Stimulated activated CD4-positive, alpha-beta T cell treated with anti-CD3 and anti-CD28 coated beads, Interleukin-15, amount 100 ng/mL, for 24 hours (primary cell): Measurements from ENCODE around the gene SOX5.

Source experiments
- DNase-seq: peaks from one replicate; pipeline ENCODE4 v3.0.0-alpha.2; 2020

Gene SOX5

DNA sequence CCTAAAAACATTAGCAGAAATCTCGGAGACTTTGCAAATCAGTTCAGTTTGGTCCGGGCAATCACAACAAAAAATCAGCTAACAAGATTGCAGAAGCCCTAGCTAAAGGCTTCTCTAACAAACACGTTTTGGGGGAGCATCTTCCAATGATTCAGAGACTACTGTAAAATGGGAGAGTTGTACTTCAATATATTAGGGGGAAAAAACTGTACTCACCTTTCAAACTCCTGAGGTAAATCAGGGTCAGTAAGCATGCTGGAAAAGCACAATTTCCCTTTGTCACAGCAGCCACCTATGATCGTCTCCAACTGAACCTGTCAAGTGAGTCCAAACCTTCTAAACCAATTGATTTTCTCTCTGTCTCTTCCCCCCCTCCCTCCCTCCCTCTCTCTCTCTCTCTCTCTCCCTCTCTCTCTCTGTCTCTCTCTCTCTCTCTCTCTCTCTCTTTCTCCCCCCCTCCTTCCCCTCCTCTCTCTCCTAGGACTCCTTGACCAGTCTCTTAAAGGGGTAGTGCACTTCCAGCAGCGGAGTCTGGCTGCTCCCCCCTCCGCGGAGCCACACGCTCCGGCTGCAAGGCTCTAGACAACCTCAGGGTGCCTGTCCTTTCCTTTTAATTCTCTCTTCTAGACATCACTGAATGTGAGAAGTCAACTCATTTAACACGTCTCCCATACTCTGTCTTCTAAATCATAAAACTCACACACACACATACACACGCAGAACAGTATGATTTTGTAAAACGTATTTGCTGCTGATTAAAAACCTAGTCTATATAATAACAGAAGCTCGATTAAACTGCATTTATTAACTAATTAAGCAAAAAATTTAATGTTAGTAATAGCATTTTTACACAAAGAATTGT is at the start of gene SOX5:
TSS of gene SOX5 (minus strand) at position 323 of the 862 bp plus-strand sequence. CDS start at position 254, 69 bp downstream.
- DNase-seq: no peak

DNA sequence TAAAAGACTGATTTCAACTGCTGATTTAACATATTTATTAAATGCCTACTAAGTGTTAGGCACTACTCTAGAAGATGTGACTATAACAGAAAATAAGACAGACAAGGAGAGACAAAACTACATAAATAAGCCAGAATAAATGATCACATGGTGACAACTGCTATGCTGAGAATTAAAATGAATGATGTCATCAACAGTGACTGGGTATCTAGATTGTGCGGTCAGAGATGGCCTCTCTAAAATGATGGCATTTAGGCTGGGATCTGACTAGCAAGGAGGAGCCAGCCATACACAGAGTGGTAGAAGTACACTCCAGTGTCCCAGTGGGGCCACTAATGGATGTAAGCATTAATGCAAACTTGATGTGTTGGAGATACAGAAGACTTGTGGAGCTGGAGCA is 37.6 kb upstream of the SOX5 start:
- no peak for DNase-seq

DNA sequence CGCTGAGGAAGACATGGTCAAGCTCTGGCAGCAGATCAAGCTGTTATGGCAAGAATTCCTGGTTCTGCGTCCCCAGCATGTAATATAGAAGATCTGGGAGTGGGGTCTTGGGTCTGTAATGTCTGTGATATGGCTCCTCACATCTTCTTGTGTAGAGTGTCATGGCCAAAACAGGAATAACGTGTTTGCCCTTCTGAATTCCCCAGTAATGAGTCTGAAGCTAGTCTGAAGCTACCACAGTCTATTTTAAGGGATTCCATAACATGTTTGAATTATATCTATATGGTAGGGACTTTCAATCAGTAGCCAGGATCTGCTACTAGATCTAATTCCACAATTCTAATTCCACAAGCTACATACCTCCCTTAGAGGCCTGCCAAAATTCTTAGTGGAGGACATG is 31.4 kb upstream of the SOX5 start:
- no peak for DNase-seq

DNA sequence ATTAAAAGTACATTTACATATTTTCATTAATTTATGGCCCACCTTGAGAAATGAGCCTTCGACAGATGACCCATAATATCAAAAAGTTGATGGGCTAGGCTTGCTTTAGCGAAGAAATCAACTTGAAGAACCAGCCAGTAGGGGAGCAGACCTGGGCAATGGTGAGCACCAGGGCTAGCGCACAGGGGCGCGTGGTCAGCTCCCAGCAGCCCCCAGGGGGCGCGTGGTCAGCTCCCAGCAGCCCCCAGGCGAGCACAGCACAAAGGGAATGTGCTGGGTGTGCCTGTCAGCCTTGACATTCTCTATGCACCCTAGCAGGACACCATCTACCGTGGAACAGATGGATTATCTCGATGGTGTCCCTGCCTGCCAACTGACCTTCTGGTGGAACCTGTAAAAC is 15.3 kb upstream of the SOX5 start:
- no peak for DNase-seq

DNA sequence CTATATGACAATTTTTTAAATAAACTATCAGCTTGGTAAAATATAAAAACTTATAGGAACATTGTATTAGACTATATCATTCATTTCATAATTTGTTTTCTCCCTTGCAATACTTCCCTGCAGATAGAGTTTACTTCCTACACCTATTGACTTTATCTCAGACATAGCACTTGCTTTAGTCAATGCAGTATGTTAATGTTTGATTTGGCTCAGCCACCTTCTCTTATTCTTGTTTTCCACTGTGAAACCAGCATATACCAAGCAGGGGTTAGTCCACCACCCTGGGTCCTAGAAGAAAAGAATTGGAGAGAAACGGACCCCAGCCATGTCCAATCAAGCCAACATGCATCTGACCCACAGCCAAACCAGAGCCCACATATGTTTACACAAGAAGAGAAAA is 10.4 kb upstream of the SOX5 start:
- no peak for DNase-seq

DNA sequence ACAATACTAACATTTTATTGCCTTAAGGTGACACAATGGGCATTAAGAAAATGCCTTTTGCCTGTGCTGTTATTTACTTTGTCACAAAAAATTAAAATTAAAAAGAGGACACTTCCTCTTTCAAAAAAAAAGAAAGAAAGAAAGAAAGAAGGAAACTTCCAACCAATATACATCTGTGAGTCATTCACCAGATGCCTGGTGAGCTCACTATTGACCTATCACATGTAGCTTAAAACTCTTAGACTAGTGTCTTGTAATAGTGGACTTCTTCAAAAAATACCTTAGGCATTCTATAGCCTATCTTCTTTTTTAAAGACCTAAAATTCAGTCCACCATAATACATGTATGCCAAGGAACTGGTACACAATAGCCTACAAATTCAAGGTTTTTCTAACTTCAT is 4.9 kb upstream of the SOX5 start:
- no peak for DNase-seq

DNA sequence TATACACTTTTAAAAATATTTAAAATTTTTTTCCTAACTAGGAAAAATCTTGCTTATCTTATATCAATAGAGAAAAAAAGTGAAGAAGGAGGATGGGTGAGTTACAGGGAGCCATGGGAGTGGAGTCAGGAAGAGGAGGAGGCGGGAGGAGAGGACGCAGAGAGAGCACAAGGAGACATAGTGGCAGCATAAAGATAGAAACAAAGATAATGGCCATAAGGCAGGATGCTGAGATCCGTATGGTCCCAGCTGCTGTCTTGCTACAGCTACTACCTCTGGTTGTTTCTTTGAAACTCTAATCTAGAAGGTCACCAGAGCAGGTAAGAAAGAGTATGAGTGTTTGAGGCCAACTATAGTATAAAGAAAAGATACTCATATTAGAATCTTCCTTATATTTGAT is 2.6 kb upstream of the SOX5 start:
- DNase-seq: no peak

DNA sequence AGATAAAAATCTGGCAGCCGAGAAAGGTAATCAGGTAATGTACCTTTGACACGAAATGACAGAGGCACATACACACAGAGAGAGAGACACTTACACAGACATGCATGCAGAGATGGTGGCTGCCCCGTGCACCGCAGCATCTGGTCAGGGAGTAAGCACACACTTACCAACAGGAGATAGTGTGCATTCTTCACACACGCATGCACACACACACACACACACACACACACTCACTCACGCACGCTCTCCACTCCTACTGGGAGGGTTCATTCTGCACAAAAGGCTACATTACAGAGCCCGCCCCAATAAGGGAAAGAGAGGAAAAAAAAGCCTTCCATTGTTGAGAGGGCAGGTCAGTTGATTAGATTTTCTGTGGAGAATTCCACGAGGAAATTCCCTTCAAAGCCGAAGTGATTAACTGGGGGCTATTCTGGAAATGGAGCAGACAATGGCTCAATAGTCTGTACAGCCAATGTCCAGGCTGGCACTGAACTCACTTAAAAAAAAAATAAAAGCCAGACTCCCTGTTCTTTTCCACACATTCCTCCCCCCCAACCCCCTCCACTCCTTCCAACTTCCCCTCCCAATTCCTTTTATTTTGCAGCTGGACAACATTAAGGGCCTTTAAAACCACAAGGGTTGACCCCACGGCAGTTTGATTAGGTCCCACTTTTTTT is 1.4 kb upstream of the SOX5 start:
- DNase-seq: no peak

DNA sequence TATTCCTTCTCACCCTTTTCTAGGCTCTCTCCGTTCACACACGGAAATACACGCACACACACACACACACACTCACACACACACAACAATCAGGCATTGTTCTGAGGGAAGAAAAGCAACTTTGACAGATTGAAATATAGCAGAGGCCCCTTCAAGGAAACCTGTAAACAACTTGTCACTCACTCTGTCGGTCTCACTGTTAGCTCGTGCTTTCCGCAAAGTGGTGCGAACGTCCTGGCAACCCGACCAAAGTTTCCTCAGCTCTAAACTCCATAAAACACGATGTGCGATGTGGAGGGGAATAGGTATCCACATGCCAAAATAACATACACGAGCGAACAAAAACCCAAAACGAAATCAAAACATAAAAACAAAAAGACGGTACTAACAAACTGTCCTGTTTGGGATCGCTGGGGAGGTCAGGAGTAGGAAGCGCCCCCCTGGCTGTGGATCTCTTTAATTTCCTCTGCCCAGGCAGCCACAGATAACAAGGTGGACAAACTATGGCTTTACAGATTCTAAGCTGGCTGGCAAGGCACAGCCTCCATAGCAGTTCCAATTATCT is 822 bp upstream of the SOX5 start:
- DNase-seq: no peak

DNA sequence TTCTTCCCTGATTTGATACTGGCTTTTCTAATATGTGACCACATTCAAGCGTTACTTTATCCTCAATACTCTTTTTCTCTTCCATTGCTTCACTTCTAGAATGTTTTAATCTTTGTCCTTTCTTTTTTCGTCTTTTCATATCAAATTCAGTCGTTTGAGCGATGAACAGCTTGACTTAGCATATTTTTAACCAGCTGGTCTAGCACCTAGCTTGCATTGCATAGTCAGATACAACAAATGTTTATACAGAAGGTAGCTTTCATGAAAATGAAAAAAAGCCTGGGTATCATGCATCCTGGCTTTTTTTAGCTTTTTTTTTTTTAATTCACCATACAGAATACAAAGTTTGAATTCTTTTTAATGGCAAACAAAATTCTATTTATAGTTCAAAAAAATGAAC is 1.2 kb downstream of the SOX5 start:
- DNase-seq: no peak

DNA sequence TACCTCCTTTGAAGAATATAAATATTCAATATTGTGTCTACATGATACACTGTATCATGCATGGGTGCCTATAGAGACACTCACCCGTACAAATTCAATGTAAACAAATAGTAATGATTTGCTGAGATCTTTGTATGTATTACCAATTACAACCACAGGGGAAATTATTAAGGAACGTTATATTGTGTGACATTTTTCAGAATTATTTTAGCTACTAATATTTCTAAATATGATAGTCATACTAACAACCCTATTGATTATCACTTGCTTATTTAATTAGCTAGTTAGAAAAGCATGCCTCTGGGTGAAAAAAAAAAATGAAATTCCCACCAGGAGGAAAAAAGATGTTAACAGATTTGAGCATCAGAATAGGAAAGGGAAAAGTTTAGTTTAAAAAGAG is 2.1 kb downstream of the SOX5 start:
- DNase-seq: no peak

DNA sequence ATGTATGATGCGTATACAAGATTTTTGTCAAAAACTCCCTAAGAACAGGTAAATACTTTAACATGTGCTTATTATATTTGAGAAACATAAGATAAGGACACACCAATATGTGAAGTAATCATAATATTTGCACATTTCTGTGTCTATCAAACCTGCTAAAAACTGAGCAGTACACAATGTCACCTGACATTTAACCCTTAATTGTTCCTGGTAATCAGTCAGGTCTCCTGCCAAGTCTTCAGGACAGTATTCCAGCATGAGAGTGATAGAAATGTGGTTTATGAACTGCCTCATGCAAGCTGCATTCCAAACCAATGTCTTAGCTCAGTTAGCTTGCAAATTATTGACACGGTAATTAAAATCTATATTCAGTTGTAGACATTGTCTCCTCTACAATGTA is 4.2 kb downstream of the SOX5 start:
- DNase-seq: no peak

DNA sequence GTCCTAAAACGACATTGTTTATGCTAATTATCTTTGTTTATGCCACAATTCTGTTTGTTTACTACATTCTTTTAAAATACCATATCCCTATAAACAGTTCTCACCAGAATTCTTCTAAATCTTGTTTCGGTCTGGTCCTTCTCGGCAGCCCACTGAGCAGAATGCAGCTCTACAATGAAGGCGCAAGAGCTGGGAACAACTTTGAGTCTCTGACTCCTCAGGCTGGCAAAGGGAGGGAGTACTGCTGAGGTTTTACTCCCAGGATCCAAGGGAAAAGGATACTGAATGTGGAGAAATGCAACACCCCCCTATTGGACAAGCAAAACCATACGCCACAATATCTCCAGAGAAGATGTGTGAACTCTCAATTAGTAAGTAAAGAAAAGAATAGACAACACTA is 5.4 kb downstream of the SOX5 start:
- no peak for DNase-seq

DNA sequence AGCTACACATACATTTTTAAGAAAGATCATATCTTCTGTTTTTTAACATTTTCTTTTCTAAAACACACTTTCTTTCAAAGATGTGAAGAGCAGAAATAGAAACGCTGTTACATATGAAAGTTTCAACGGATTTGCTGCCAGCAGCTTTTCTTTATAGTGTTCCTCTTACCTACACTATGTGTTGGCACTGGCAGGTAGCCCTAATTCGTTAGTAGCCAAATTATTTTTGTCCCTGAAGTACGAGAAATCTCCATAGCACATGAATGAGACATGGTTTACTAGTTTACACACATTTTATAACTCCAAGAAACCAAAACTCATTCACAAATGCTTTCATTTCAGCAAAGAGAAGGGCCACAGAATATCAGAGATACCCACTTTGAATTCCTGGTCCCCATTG is 6.6 kb downstream of the SOX5 start:
- no peak for DNase-seq

DNA sequence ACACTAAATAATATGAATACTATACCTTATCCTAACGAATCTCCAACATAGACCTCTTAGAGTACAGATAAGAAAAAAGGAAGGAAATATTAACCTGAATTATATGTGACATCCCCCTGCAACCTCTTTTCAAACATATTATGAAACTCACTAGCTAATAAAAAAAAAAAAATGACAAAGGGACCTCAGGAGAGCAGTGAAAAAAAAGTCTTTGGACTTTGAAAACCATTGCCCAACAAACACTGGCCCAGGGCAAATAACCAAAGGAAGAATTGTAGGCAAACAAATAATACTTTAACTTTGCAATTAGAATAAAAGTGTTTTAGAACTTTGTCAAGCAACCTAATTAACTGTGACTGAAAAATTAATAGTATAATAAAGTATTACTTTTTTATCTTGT is 7.7 kb downstream of the SOX5 start:
- DNase-seq: no peak

DNA sequence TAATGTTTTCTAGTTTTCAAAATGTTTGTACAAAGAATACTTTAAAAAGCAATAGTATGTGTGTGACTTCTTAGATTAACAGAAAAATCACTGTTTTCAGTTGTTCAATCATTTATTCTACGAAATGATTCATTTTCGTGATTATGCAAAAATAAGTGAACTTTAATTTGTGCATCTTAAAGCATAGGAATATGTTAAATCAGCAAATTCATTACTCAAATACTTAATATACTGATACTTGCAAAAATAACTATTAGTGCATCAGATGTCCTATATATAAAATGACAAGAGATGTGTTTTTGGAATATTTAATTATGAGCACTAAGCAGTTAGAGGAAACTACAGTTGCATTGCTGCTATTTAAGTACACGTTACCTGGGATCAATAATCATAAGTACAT is 11.0 kb downstream of the SOX5 start:
- no peak for DNase-seq

DNA sequence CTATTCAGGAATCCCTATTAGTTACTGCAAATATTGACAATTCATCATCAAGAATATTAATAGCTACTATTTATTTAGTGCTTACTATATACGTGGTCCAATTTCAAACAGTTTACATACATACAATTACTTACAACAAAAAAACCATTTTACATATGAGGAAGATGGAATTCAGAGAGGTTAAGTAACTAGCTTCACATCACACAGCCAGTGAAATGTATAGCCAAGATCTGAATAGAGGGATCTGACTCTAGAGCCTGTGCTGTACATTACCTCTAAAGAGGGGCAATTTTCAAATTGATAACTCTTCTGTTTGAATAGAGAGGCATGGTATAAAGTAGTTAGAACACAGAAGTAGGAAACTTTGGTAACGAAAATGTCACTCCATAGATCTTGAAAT is 18.3 kb downstream of the SOX5 start:
- DNase-seq: no peak

DNA sequence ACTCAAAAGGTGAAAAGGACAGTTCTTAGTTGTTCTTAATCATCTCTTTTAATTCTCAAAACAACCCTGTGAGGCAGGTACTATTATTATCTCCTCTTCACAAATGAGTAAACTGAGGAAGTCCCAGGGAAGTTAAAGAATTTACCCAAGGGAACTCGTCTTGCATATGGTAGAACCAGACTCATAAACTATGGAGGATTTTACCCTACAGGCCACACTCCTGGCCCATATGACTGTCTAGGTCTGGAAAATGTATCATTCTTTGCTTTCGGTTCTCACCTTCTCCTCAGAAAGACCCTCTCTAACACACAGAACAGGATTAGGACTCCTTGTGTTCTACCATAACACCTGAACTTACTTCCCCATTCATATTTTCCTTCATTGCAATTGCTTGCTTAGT is 18.9 kb downstream of the SOX5 start:
- DNase-seq: no peak

DNA sequence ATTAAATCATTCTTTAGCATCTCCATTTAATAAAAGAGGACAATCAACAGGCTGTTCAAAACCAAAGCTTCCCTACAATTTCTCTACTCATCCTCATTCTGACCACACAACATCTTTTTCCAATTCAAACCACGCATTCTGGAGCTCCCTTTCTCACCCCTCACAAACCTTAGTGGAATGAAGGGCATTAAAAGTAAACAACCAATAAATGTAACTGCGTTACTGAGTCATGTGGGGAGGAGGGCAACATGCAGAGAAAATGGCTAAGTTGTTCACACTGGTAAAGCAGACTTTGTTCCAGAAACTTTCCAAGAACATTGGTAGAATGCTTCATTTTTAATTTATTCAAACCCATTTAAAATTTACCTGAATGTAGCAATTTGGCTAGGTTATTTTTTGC is 19.6 kb downstream of the SOX5 start:
- DNase-seq: no peak

DNA sequence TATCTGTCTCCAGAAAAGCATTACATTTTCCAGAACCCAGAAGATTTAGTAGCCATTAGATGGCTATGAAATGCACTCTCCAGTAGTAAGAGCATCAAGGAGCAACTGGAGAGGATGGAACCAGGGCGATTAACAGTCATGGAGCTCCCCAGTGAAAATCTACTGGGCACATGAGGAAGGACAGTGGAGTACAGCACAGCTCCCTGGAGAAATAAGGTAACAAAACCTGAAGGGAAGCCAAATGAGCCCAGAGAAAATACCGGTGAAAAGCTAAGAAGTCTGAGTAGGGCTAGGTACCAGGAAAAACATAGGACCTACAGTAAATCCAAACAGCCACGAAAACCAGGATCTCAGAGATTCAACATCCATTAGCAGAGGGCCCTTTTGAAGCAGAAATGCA is 21.6 kb downstream of the SOX5 start:
- DNase-seq: no peak

DNA sequence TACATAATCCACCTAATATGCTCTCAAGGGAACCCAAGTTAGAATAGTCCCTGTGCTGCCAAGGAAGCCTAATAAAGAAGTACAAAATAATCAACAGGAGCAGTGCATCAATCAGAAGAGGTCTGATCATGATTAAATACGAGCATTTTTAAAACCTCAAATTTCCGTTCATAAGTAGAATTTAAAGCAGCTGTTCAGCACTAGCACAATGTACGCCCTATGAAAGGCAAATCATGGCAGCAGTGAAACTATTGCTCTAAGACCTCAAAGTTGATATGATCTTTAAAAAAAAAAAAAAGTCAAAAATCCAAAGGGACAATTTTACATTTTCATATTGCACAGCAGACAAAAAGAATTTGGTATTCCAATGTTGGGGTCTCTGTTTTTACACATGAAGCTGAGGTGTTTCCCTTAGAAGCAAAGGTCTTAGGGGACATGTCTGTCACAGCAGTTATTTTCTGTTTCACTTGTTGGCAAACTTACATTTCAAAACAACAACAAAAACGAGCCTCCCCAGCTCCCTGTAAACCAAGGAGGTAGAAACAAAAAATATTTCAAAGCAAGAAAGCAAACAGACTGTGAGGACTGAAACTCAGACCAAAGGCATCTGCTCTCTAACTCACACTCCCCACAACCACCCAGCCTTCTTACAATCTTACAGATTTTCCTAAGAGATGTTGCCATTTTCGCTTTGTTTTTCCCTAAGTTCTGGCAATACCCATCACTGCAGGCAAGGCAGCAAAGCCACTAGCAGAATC is 28.2 kb downstream of the SOX5 start:
- no peak for DNase-seq

DNA sequence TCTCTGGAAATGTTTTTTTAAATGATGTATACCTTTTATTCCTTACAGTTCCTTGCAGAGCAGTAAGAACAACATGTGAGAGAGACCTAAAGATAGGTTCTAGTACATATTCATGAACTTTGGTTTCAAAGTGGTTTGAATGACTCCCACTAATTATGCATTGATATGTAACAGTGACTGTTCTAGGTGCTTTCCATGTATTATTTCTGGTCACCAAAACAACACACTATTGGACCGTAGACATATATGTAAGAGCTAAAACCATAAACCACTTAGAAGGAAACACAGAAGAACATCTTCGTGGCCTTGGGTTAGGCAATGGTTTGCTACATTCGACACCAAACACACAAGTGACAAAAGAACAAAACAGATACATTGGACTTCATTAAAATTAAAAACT is 37.9 kb downstream of the SOX5 start:
- no peak for DNase-seq

DNA sequence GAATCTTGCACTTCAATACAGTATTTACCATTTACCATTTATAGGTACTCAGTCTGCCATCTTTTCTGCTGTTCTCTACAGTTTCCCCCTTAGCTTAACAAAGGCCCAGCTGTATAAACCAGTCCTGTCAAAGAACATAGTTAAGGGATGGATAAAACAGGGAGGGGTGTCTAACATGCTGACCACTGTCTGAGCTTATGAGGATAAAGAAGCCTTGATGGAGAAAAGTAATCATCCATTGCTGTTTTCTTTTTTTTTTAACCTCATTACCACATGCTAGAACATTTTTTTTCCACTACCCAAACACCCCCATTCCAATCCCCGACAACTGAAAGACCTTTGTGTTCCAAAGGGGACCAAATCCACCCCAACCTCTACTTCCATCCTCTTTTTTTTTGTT is 39.9 kb downstream of the SOX5 start:
- DNase-seq: no peak

DNA sequence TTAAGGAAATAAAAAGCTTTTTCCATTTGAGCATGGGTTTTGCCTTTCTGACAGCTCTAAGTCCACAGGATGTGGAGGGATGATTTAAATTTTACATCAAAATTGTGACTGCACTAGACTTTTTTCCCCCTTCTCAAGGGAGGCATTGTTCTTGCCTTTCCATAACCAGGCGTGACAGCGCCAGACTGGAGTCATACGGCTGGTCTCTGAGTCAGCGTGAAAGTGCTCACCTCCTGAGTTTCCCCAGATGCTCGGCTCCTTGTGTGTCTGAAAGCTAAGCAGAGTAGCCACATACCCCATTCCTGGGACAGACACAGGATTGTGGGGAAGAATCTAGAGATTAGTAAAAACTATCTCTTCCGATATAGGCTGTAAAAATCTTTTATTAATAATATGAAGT is 43.1 kb downstream of the SOX5 start:
- DNase-seq: no peak
